Colon (tissue), 2 donors: ENCODE data around the gene OR4E1.
"Not testable (repeated sequence)": the region's sequence is repeated elsewhere in the genome, so short reads cannot be mapped to it uniquely, and the experiment has no call there.

Source experiments
- FAIRE-seq: peaks from 2 replicates; lab custom pipeline; 2012; peaks lifted over from hg19 to GRCh38; lab: Jason Lieb, UNC
- donor health status: control.
- donor health status: control.

Gene OR4E1, protein sequence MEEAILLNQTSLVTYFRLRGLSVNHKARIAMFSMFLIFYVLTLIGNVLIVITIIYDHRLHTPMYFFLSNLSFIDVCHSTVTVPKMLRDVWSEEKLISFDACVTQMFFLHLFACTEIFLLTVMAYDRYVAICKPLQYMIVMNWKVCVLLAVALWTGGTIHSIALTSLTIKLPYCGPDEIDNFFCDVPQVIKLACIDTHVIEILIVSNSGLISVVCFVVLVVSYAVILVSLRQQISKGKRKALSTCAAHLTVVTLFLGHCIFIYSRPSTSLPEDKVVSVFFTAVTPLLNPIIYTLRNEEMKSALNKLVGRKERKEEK

DNA sequence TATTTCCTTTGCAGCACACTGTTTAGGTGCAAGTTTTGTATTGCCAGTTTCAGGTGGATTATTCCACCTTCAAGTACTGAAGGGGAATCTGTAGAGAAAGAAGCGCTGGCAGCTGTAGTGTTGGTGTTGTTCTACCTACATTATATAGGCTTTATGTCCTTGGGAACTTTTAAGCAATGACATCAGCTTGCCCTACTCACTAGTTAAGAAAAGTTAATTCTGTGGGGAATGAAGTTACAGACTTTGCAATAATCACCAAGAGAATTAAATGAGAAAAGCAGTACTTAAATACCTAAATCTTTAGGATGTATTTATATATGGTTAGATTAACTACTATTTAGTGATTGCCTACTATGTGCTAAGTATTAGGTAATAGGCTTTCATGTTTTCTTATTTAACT lies at the start of gene OR4E1:
TSS of gene OR4E1 (minus strand) at position 101 of the 400 bp plus-strand sequence. CDS start 2,883 bp downstream, outside the sequence.
- no peak for FAIRE-seq

DNA sequence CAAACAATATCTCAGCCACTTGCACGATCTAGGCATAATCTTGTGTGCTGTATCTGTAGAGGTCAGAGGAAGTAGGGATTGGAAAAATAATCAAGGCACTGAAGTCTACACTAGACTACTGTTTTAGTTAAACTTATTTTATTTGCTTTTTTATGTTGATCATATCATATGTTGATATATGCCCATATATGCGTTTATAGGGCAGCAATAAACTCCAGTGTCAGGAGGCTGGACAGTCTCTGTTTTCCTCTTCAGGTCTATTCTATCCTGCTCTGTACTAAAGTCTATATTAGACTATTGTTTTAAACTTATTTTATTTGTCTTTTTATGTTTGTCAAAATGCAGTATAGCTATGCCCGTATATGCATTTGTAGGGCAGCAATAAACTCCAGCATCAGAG lies 47.9 kb upstream of the OR4E1 start:
- no peak for FAIRE-seq

DNA sequence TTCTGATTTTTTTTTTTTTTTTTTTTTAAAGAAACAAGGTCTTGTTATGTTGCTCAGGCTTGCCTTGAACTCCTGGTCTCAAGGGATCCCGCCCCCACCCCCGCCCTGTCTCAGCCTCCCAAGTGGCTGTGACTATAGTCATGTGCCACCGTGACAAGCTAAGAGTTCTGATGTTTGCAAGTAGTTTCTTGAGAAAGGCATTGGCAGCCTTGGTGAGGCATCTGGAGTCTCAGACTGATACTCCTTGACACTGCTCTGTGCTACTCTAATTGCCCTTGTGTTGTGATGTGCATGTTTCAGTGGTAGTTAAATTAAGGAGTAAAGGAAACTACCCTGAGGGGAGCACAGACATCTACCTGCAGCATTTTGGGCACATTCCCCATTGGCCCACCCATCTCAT lies 46.2 kb upstream of the OR4E1 start:
- FAIRE-seq, result no peak

DNA sequence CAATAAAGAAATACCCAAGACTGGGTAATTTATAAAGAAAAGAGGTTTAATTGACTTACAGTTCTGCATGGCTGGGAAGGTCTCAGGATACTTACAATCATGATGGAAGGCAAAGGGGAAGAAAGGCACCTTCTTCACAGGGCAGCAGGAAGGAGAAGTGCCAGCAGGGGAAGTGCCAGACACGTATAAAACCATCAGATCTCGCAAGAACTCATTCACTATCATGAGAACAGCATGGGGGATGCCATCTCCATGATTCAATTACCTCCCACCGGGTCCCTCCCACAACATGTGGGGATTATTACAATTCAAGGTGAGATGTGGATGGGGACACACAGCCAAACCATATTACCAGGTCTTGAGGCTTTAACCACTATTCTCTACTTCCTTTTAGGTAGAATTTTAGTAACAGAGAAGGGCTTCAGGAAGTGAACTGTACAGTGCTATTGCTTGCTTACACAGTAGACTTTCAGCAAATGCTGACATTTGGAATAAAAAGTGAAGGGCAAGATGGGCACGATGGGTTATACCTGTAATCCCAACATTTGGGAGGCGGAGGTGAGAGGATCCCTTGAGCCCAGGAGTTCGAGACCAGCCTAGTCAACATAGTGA lies 40.8 kb upstream of the OR4E1 start:
- FAIRE-seq, result no peak

DNA sequence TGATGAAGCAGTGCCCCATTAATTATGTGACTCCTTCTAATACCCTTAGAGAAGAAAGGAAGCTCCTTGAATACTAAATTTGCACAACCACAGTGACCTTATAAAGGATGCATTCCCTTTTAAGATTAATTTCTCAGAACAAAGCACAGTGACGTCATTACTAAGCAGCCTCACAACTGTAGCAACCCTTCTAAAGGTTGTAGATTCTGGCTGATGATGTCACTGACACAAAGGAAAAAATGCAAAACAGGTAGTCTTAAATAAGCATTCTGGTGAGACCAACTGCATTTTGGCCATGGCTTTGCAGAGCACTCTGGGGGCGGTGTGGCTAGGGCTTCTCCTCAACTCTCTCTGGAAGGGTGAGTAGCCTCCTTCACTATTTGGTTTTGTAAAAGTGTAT lies 38.4 kb upstream of the OR4E1 start:
- no peak for FAIRE-seq

DNA sequence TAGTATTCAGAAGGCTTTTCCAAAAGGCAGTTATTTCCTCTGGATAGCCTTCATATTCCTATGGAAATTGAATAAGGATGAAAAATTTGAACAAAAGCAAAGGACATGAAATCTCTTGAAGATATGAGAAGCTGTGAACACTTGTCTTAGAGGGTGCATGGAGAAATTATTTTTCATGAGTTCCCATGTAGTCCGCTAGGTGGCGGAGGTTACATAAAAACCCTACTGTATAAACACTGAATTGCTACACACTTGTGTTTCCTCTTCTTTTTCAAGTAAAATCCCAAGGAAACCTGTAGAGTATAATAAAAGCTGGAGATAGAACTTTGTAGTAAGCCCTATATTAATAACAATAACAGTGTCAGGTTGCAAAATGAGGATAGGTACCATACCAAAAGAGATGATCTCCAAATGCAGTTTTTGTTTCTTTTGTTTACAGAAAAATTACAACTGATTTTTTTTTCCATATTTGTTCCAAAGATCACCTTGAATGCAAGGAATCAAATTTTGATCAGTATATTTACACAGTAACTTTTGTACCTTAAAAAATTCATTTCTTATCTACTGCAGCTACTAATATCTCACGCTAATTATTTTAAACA lies 37.8 kb upstream of the OR4E1 start:
- no peak for FAIRE-seq

DNA sequence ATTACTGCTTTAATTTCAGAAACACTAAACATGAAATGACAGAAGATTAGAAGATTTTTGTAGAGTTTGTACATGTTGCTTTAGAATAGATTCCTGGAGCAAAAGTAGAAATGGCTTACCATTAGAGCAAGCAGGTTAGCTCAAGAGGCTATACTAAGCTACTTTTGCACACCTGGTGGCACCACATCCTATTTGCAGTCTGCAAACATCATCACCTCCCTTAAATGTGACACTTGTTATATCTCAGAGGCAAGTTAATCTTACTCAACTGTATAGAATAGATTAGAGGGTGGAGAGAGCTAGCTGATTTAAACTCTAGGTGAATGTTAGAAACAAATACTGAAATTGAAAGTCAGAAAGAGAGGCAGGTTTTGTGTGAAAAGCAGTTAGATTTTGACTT lies 30.7 kb upstream of the OR4E1 start:
- FAIRE-seq, result no peak

DNA sequence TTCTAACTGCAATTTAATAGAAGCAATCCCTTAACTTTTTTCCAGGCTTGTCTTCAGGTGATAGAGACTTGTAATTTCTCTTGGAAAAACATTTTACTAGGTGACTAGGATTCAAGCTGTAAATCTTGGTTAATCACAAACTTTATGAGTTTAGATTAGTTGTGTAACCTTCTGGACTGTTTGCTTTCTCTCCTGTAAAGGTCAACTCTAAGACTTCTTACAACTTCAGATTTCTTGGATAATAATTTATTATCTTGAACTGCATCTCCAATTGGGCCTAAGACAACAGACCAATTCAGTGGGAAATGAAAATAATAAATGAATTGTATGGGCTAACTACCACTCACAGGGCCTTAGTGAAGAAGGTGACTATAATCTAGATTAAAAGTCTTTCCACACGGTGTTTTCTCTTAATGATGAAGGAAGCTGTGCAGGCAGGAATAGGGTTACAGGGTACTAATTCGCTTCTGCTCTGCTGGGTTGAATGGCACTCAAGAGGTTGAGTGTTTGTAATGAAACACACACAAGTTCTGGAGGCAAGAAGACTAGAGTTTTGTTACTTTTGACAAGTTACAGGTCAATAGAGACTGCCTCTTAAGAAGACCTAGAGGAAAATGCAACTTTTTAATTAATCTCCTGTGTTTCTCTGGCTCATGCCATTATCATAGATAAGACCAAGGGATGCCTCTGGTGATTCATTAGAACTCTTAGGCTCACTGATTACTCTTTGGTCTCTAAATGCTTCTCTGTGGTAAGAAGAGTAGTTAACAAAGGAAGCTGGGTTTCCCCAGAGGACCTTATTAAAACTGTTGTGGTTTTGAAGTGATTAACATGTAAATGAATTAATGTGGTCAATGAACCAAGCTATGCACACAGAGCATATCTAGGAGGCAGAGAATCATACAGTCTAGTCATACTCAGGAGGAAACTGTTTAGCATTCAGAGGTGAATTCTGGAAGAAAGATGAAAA lies 30.0 kb upstream of the OR4E1 start:
- FAIRE-seq, result peak; percentile 14

DNA sequence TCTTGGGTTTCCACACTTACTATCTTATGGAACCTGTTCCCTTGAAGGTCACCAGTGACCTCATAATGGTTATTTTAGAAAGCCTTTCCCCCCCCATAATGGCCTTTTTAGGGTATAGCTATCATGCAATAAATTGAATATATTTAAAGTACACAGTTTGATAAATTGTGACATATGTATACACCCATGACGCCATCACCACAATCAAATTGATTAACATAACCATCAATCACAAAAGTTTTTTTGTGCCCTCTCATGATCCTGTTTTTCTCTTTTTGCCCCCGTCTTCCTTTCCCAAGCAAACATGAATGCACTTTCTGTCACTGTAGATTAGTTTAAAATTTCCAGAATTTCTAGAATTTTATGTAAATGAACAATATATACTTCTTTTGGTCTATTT lies 28.7 kb upstream of the OR4E1 start:
- no peak for FAIRE-seq

DNA sequence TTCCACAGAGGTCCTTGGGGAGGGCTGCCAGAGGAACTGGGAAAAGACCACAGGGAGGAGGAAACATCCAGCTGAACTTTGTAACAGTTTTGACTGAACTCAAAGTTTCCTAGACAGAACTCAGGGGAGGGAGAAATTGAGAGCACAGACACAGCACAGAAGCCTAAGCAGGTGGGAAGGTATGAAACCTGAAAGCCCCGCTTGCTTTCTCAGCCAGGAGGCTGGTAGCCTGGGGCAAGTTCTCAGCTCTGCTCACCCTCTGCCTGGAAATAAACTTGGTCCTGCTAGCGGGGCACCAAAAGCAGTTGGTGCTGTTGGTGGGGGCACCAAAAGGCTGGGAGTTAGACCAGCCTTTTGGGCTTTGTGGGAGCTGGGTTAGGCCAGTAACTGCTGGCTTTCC lies 25.9 kb upstream of the OR4E1 start:
- FAIRE-seq, result no peak

DNA sequence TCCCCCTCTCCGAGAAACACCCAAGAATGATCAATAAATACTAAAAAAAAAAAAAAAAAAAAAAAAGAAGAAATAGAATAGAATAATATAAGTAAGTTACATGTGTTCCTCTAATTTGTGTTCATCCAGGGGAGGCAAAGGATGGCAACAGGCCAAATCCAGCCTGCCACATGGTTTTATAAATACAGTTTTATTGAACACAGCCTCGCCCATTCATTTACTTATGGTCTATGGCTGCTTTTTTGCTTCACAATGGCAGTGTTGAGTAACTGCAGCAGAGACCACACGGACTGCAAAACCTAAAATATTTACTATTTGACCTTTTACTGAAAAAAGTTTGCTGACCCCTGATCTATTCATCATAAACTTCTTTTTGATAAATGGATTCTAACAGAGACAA lies 24.9 kb upstream of the OR4E1 start:
- not testable (repeated sequence) for FAIRE-seq

DNA sequence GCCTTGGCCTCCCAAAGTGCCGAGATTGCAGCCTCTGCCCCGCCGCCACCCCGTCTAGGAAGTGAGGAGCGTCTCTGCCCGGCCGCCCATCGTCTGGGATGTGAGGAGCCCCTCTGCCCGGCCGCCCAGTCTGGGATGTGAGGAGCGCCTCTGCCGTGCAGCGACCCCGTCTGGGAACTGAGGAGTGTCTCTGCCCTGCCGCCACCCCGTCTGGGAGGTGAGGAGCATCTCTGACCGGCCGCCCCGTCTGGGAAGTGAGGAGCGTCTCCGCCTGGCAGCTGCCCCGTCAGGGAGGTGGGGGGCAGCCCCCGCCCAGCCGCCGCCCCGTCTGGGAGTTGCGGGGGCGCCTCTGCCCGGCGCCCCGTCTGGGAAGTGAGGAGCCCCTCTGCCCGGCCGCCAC lies 24.0 kb upstream of the OR4E1 start:
- not testable (repeated sequence) for FAIRE-seq

DNA sequence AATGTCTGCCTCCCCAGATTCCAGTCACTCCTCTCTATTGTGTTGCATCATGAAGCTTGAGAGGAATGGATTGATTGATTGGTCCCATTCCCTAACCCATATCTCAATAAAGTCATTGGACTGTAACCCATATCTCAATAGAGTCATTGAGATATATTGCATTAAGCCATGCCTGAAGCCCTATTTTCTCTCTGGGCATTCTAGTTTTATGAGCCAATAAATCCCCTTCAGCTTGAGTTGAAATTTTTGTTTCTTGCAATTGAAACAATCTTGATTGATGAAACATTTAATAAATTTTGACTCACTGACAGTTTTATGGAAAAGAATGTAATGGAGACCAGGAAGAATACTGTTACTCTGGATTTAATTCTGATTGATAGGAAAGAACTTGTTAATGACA lies 20.8 kb upstream of the OR4E1 start:
- no peak for FAIRE-seq

DNA sequence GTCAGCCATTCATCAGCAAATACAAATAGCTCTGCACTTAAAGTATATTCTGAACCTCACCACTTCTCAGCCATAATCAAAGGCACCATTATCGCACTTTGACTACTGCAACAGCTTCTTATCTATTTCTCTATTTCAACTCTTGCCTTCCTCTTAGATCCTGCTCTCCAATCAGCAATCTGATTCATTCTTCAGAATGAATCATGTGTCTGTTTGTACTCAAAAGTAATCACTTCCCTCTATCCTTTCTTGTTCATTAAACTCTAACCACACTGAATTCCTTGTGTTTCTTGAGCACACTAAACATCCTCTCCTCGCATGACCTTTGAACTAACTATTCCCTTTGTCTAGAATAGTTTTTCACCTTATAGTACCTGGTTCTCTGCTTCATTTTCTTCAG lies 12.8 kb upstream of the OR4E1 start:
- no peak for FAIRE-seq

DNA sequence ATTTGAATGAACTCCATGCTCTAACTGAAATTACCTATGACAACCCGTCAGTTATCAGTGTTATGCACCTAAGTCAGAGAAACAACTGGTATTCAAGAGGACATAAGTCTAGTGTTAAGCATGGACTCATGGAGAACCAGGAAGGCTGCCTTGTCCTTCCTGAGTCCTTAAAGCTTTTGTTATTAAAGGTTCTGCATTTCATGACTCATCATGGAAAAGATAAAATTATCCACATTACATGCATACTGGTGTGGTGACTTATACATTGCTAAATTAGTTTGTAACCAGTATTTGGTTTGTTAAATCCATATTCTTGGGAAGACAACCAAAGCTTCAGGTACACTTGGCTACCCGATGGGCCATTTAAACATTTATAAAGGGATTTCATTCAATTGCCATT lies 6.5 kb upstream of the OR4E1 start:
- FAIRE-seq, result no peak

DNA sequence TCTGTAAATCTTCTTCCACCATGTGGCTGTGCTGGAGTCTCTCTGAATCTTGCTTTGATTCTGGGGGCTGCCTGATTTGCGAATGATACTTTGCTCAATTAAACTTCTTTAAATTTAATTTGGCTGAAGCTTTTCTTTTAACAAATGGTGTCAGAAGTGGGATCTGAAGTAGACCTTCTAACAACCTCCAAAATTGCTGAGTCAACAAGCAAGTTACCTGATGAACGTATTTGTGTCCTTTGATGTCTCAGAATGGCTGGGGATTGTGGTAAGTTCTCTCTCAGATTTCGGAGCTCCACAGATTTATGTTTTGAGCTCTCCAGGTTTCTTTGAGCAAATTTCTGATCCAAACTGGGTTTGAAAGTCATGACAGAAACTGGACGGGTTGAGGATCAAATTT lies 1.9 kb upstream of the OR4E1 start:
- FAIRE-seq, result no peak

DNA sequence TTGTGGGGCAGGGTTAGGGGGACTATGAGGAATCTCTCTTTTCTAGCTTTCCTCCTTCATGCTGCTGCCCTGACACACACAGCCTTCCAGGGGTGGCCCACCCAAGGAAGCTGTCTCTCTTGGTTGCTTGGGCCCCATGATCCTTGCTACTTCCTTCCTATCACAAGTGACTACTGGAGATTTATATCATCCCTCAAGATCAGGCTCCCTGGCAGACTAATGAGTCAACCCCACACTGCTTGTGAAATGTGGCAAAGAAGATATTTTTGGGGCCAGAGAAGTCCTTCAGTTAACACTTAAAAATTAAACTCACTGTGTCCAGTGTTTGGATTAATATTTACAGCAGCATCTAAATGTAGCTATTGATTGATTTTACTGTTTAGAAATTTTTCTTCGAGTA lies 1.5 kb downstream of the OR4E1 start:
- no peak for FAIRE-seq

DNA sequence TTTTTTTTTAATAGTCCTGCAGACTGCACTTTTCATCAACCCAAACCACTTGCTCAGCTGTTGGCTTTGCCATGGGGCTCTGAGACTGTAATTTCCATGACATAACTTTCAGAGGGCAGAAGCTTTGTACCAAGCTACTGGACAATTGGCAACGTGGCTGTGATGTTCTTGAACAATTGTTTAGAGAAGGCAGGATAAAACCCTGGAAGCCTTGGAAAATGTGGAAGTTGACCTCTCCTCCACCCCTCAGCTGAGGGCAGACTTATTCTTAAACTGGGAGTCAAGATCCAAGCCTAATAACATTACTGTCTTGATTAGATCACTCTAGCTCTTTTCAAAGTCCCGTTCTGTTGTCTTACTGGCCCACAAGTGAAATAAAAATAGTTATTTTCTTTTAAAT lies 2.2 kb downstream of the OR4E1 start:
- no peak for FAIRE-seq

DNA sequence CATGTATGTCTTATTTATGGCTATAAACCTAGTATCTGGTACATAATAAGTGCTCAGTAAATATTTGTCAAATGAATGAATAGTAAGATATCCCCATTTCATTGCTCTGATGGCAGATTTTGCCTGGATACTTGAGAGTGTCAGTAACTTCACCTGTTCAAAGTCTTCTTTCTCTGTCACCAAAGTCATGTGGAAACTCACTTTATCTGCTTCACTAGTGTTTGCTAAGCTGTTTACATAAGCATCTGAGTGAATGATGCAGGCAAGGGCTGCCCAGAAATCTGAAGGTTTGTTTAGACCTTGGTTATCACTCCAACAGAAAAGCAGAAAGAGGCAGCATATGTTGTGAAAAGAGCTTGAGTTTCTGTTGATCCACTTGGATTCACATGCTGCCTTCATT lies 4.3 kb downstream of the OR4E1 start:
- no peak for FAIRE-seq

DNA sequence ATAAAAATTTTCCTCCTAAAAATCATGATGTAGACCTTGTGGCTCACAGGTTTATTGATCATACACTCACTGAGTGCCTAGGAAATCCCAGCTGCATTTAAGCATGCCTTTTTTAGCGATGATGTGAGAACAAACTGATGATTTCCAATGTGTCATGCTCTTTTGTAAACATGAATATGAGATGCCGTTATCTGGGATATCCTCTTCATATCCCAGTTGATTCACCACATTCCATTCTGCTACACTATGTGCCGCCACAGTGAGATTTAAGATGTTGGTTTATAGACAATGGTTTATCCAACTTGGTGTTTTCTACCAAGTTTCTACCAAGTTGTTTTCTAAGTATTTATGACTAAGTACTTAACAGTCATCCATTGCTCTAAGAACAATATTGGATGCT lies 5.2 kb downstream of the OR4E1 start:
- FAIRE-seq, result no peak

DNA sequence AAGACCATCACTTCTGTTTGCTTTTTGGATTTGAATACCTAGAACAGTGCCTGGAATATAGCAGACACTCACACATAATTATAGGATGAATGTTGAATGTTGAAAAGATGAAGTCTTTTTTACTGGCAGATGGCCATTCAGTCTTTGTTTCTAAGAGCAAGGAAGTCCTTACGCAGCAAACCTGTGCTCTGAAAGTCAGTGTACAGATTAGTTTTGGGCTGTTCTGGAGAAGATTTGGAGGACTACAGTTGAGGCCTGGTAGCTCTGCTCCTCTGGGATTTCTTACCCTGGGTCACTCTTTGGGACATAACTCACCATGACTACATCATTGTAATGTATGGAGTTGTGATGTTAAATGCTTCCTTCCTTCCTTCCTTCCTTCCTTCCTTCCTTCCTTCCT lies 16.6 kb downstream of the OR4E1 start:
- no peak for FAIRE-seq

DNA sequence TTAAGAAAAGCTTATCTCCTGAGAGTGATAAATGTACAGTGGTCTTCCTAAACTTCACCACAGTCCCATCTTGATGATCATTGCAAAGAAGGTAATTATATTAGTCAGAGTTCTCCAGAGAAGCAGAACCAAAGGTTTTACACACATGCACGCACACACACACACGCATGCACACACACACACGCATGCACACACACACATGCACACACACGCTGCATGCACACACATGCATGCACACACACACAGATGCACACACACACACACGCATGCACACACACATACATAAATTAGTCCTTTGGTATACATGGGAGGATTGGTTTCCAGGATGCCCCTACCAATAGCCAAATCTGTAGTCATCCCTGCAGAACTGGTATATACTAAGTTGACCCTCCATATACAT lies 19.4 kb downstream of the OR4E1 start:
- FAIRE-seq, result no peak
